H1 (cell line): Measurements from ENCODE around the gene BMI1. TPM values are rescaled to one million over a fixed set of nuclear protein-coding genes. Genes with fewer than 3 reads are reported as not detected.

ENCODE experiments used
- CTCF ChIA-PET: fragments of 300-600 bp; sonication (Branson Sonifier 250); formaldehyde crosslinking; loops from one replicate; lab custom pipeline; 2021; ENCODE audit not compliant: partially characterized antibody; lab: Charles Lee
- POLR2A ChIA-PET: fragments of 300-600 bp; sonication (Branson Sonifier 250); formaldehyde crosslinking; loops from one replicate; lab custom pipeline; 2021; ENCODE audit warnings: inconsistent platforms; ENCODE audit not compliant: partially characterized antibody; lab: Charles Lee
- DNase-seq, 2 experiments: peaks; one replicate each; pipeline versions ENCODE4 v3.0.0 to v3.0.0-alpha.2; 2010 to 2022; ENCODE audit warnings: low spot score in 2 of 2, low read depth in 1 of 2, mixed read lengths in 1 of 2
- FAIRE-seq: peaks from 2 replicates; lab custom pipeline; 2011; peaks lifted over from hg19 to GRCh38; lab: Jason Lieb, UNC
- H2AFZ ChIP-seq: 2 replicates; pipeline ENCODE4 v1.8.1; 2012; ENCODE audit warnings: low read length, inconsistent platforms
- H2AK5ac ChIP-seq: 2 replicates; pipeline ENCODE4 v1.6.1; 2013; ENCODE audit warnings: low read depth, low read length
- H2BK120ac ChIP-seq: replicated peaks from 2 replicates; pipeline ENCODE3; 2013; ENCODE audit warnings: low read depth, low read length, inconsistent platforms
- H2BK12ac ChIP-seq: 2 replicates; pipeline ENCODE4 v1.6.1; 2013; ENCODE audit warnings: low read depth, low read length
- H2BK15ac ChIP-seq: 2 replicates; pipeline ENCODE4 v1.6.1; 2013; ENCODE audit warnings: low read length
- H2BK20ac ChIP-seq: 2 replicates; pipeline ENCODE4 v1.6.1; 2013; ENCODE audit warnings: low read length
- H2BK5ac ChIP-seq: 2 replicates; pipeline ENCODE4 v1.6.1; 2013; ENCODE audit warnings: low read depth, low read length
- H3K14ac ChIP-seq: 2 replicates; pipeline ENCODE4 v1.6.1; 2013; ENCODE audit warnings: inconsistent platforms; ENCODE audit not compliant: insufficient read length
- H3K18ac ChIP-seq: 2 replicates; pipeline ENCODE4 v1.6.1; 2013; ENCODE audit warnings: low read length; ENCODE audit errors: extremely low read depth
- H3K23ac ChIP-seq: 2 replicates; pipeline ENCODE4 v1.6.1; 2013; ENCODE audit warnings: inconsistent platforms; ENCODE audit not compliant: insufficient read length
- H3K23me2 ChIP-seq: 2 replicates; pipeline ENCODE4 v1.6.1; 2013; ENCODE audit warnings: low read depth, low read length
- H3K27ac ChIP-seq: 2 replicates; pipeline ENCODE4 v1.6.1; 2011; ENCODE audit warnings: low read depth, low read length, inconsistent platforms
- H3K27me3 ChIP-seq, 4 experiments: replicated peaks in 1 of 4; 1 replicate in 1 of 4; 2 replicates in 3 of 4; pipeline versions ENCODE4 v1.6.1 to v1.8.1; 2011 to 2013; ENCODE audit warnings: low read length in 3 of 4, mild to moderate bottlenecking in 3 of 4, inconsistent platforms in 2 of 4, mixed read lengths in 2 of 4, moderate library complexity in 1 of 4; ENCODE audit not compliant: control insufficient read depth in 3 of 4, insufficient read depth in 3 of 4; ENCODE audit errors: extremely low read depth in 1 of 4
- H3K36me3 ChIP-seq, 4 experiments: 2 replicates each; pipeline versions ENCODE4 v1.6.1 to v1.8.1; 2011 to 2013; ENCODE audit warnings: mild to moderate bottlenecking in 4 of 4, low read length in 3 of 4, moderate library complexity in 2 of 4, control low read depth in 1 of 4, inconsistent platforms in 1 of 4; ENCODE audit not compliant: insufficient read depth in 4 of 4, control insufficient read depth in 2 of 4
- H3K4ac ChIP-seq: replicated peaks from 2 replicates; pipeline ENCODE3; 2013; ENCODE audit warnings: low read length, low read depth, mixed read lengths, inconsistent platforms; ENCODE audit not compliant: insufficient read length
- H3K4me1 ChIP-seq, 4 experiments: replicated peaks in 1 of 4; 1 replicate in 1 of 4; 2 replicates in 3 of 4; pipeline versions ENCODE4 v1.6.1 to v1.8.1; 2011 to 2013; ENCODE audit warnings: low read length in 3 of 4, inconsistent platforms in 2 of 4, mixed read lengths in 1 of 4; ENCODE audit not compliant: insufficient read depth in 4 of 4, control insufficient read depth in 3 of 4
- H3K4me2 ChIP-seq, 2 experiments: 2 replicates each; pipeline versions ENCODE4 v1.6.1 to v1.8.1; 2011 to 2013; ENCODE audit warnings: low read depth in 2 of 2, low read length in 2 of 2, control low read depth in 1 of 2, inconsistent platforms in 1 of 2, mild to moderate bottlenecking in 1 of 2; ENCODE audit not compliant: insufficient read depth in 1 of 2
- H3K4me3 ChIP-seq, 4 experiments: fragments of 200-600, 300-600 bp in 1 of 4; sonication (generic), shearing (Covaris generic), sonication (Bioruptor Twin) in 1 of 4; 2 replicates each; pipeline versions ENCODE4 v1.5.1 to v1.8.1; 2011 to 2016; ENCODE audit warnings: low read length in 4 of 4, low read depth in 3 of 4, control low read depth in 2 of 4, inconsistent platforms in 2 of 4, mild to moderate bottlenecking in 2 of 4, mixed read lengths in 1 of 4, moderate library complexity in 1 of 4; ENCODE audit not compliant: insufficient read depth in 2 of 4; ENCODE audit errors: extremely low read depth in 1 of 4
- H3K56ac ChIP-seq: replicated peaks from 2 replicates; pipeline ENCODE3; 2013; ENCODE audit warnings: low read depth, mild to moderate bottlenecking, mixed read lengths, low read length, inconsistent platforms; ENCODE audit not compliant: insufficient read length
- H3K79me1 ChIP-seq: 2 replicates; pipeline ENCODE4 v1.6.1; 2013; ENCODE audit warnings: low read depth, low read length, control low read depth
- H3K79me2 ChIP-seq, 2 experiments: 2 replicates each; pipeline versions ENCODE4 v1.6.1 to v1.8.1; 2012 to 2013; ENCODE audit warnings: low read length in 2 of 2, mild to moderate bottlenecking in 2 of 2, inconsistent platforms in 1 of 2; ENCODE audit not compliant: insufficient read depth in 2 of 2, control insufficient read depth in 1 of 2
- H3K9ac ChIP-seq, 4 experiments: replicated peaks in 1 of 4; 1 replicate in 1 of 4; 2 replicates in 3 of 4; pipeline versions ENCODE4 v1.6.1 to v1.8.1; 2011 to 2013; ENCODE audit warnings: low read depth in 3 of 4, low read length in 3 of 4, control low read depth in 2 of 4, mild to moderate bottlenecking in 2 of 4, moderate library complexity in 2 of 4, inconsistent platforms in 1 of 4; ENCODE audit errors: extremely low read depth in 1 of 4
- H3K9me3 ChIP-seq, 2 experiments: 2 replicates each; pipeline versions ENCODE4 v1.6.1 to v1.8.1; 2012 to 2013; ENCODE audit warnings: mild to moderate bottlenecking in 2 of 2, moderate library complexity in 2 of 2, control low read depth in 1 of 2, inconsistent platforms in 1 of 2, low read depth in 1 of 2, low read length in 1 of 2, mixed read lengths in 1 of 2; ENCODE audit not compliant: insufficient read depth in 2 of 2
- H4K20me1 ChIP-seq, 2 experiments: replicated peaks in 1 of 2; 2 replicates each; pipeline versions ENCODE3 to v1.8.1; 2011 to 2013; ENCODE audit warnings: inconsistent platforms in 2 of 2, low read length in 2 of 2, mild to moderate bottlenecking in 1 of 2; ENCODE audit not compliant: insufficient read depth in 2 of 2, control insufficient read depth in 1 of 2
- H4K5ac ChIP-seq: 2 replicates; pipeline ENCODE4 v1.6.1; 2013; ENCODE audit warnings: low read length, low read depth, mixed read lengths, inconsistent platforms; ENCODE audit not compliant: insufficient read length
- H4K8ac ChIP-seq: 2 replicates; pipeline ENCODE4 v1.8.0; 2013; ENCODE audit warnings: mild to moderate bottlenecking, moderate library complexity, low read length, inconsistent platforms; ENCODE audit not compliant: insufficient read depth; ENCODE audit errors: extremely low read depth
- H4K91ac ChIP-seq: replicated peaks from 2 replicates; pipeline ENCODE3; 2013; ENCODE audit warnings: low read length, mixed read lengths, inconsistent platforms; ENCODE audit not compliant: insufficient read length
- CBX5 ChIP-seq: fragments of 300-800, 300-1000 bp; sonication (generic); IDR thresholded peaks from 2 replicates; pipeline ENCODE4 v1.7.1; 2016; ENCODE audit warnings: antibody characterized with exemption, low read length, low read depth
- CHD1 ChIP-seq: IDR thresholded peaks from 2 replicates; pipeline ENCODE4 v1.6.1; 2012; ENCODE audit warnings: low read depth, low read length, improper control_type of control experiment
- CREB1 ChIP-seq: IDR thresholded peaks from 2 replicates; pipeline ENCODE4 v1.6.1; 2012; ENCODE audit warnings: inconsistent platforms
- CTBP2 ChIP-seq: IDR thresholded peaks from 2 replicates; pipeline ENCODE4 v1.7.0; 2011; ENCODE audit warnings: borderline replicate concordance, mild to moderate bottlenecking, moderate library complexity, mixed read lengths, low read length; ENCODE audit not compliant: insufficient read depth, insufficient read length
- MAFK ChIP-seq: IDR thresholded peaks from 2 replicates; pipeline ENCODE4 v1.6.1; 2012; ENCODE audit warnings: low read depth, mild to moderate bottlenecking, improper control_type of control experiment, low read length
- POLR2A ChIP-seq, 2 experiments: IDR thresholded peaks; 1 replicate in 1 of 2; 2 replicates in 1 of 2; pipeline ENCODE4 v1.6.1; 2011; ENCODE audit warnings: low read depth in 2 of 2, low read length in 2 of 2, mild to moderate bottlenecking in 2 of 2; ENCODE audit errors: control extremely low read depth in 1 of 2
- SAP30 ChIP-seq: fragments of 300-600 bp; sonication (generic); IDR thresholded peaks from 2 replicates; pipeline ENCODE4 v1.7.1; 2012; ENCODE audit warnings: low read length, moderate library complexity, mild to moderate bottlenecking, inconsistent platforms; ENCODE audit not compliant: insufficient read depth, insufficient replicate concordance
- SIRT6 ChIP-seq: IDR thresholded peaks from one replicate; pipeline ENCODE4 v1.7.1; 2012; ENCODE audit warnings: low read length, inconsistent platforms
- TAF1 ChIP-seq: IDR thresholded peaks from 2 replicates; pipeline ENCODE4 v1.6.1; 2011; ENCODE audit warnings: mild to moderate bottlenecking, low read depth, low read length
- WGBS, 2 experiments: shearing (Covaris generic) in 1 of 2; methylation state at CpG; one replicate each; pipeline versions ENCODE4 v1.1.6 to v1.1.7; 2013 to 2015; ENCODE audit warnings: low lambda C conversion rate in 2 of 2, mixed read lengths in 2 of 2, inconsistent platforms in 1 of 2, low coverage in 1 of 2, missing lambda C conversion rate in 1 of 2; ENCODE audit not compliant: insufficient replicate concordance in 2 of 2, insufficient coverage in 1 of 2, insufficient read length in 1 of 2; ENCODE audit errors: extremely low coverage in 1 of 2, missing lambda C conversion rate in 1 of 2; 5-methylcytosine and 5-hydroxymethylcytosine counted together
- polyA plus RNA-seq, 7 experiments: library from polyadenylated mRNA; depleted of rRNA in 3 of 7; stranded (reverse) in 5 of 7; unstranded in 2 of 7; fragments of >200 nt in 5 of 7; fragments of 200-250 nt in 2 of 7; gene quantifications; 1 replicate in 5 of 7; 2 replicates in 1 of 7; 4 replicates in 1 of 7; pipeline versions ENCODE4 v1.2.1 to v1.2.3, GENCODE V29; 2011 to 2013; ENCODE audit warnings: missing spikeins in 2 of 7, mixed read lengths in 2 of 7
- total RNA-seq: library from RNA; stranded (reverse); fragmentation: NEBNext Ultra II Directional; extraction: Animal tissue kit (Norgen Biotek cat#: 25700); gene quantifications from 2 replicates; pipeline ENCODE4 v1.2.1, GENCODE V29; 2021
- TF ChIP-seq, protein P1 (sequence below): IDR thresholded peaks from 2 replicates; pipeline ENCODE4 v1.6.1; 2012; ENCODE audit warnings: inconsistent platforms

The BMI1 gene
- total and polyA plus RNA-seq, 2 of the 8 experiments (the other 6 are each of a cell fraction or from before 2014, with no cell fraction given), result 2.8 to 10.7 TPM

DNA sequence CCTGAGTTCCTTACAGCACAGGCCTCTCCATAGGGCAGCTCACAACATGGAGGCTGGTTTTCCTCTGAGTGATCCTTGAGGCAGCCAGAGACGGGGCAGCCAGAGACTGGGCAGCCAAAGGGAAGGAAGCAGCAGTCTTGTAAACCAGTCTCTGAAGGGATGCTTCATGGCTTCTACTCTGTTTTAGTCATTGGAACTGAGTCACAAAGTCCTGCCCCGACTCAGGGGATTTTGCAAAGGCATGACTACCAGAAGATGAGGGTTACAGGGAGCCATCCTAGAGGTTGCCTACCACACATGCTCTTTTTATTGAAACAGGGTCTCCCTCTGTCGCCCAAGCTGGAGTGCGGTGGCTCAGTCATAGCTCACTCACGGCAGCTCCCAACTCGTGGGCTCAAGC is 49.1 kb upstream of the BMI1 start:
- no peak overlapping the region for H2BK120ac ChIP-seq
- no peak overlapping the region for H2BK15ac ChIP-seq
- no peaks in the 10 kb centered on the region for H3K36me3 ChIP-seq
- no peaks in the 10 kb centered on the region for H3K79me2 ChIP-seq
- no peak overlapping the region for H3K23ac ChIP-seq
- H3K4me2 ChIP-seq, result no peak overlapping the region
- H2BK12ac ChIP-seq, result no peak overlapping the region
- H3K9ac ChIP-seq, result no peak overlapping the region
- no peaks in the 10 kb centered on the region for H3K4me1 ChIP-seq
- CTCF ChIA-PET, result interaction anchor here (0.7 to 0.9 kb wide), 2 partner anchors 242 to 278 kb away, joined by 3 read pairs; no protein-coding TSS in a partner anchor
- no peak overlapping the region for H2AK5ac ChIP-seq
- peak overlapping the region; percentile 76 for H2AFZ ChIP-seq
- H3K9me3 ChIP-seq, result no peaks in the 10 kb centered on the region
- TF ChIP-seq MAFK, result no peak
- TF ChIP-seq CHD1, result no peak
- no peak for TF ChIP-seq TAF1
- no peak for TF ChIP-seq SAP30
- TF ChIP-seq, protein P1, sequence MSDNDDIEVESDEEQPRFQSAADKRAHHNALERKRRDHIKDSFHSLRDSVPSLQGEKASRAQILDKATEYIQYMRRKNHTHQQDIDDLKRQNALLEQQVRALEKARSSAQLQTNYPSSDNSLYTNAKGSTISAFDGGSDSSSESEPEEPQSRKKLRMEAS, result no peak
- no peak for TF ChIP-seq CTBP2
- TF ChIP-seq POLR2A (IDR thresholded peaks at IDR 0.05; ENCODE audit: control extremely low read depth in 1 of 2, low read depth in 2 of 2, low read length in 2 of 2), result no peak
- TF ChIP-seq CBX5, result no peak
- no peak for TF ChIP-seq CREB1
- TF ChIP-seq SIRT6, result no peak
- POLR2A ChIA-PET, result no interaction called here
- no peak for FAIRE-seq
- 88% methylated on average over 6 of the region's 6 CpGs; no CpG with 5 or more reads in 1 of the 2 experiments for WGBS, 2 experiments
- no peaks in the 10 kb centered on the region for H3K79me1 ChIP-seq
- no peak overlapping the region for H4K5ac ChIP-seq
- no peak overlapping the region for H3K4me3 ChIP-seq
- H3K23me2 ChIP-seq, result no peaks in the 10 kb centered on the region
- H3K14ac ChIP-seq, result no peak overlapping the region
- H3K27me3 ChIP-seq, result no peaks in the 10 kb centered on the region; a peak in 3 of 7 replicates
- H3K18ac ChIP-seq, result no peak overlapping the region
- no peak overlapping the region for H2BK20ac ChIP-seq
- H3K27ac ChIP-seq, result no peak overlapping the region
- H2BK5ac ChIP-seq, result no peak overlapping the region
- no peak overlapping the region for H3K4ac ChIP-seq
- no peak overlapping the region for H4K91ac ChIP-seq
- DNase-seq, result no peak
- no peak overlapping the region for H3K56ac ChIP-seq
- H4K20me1 ChIP-seq, result no peaks in the 10 kb centered on the region
- H4K8ac ChIP-seq, result no peak overlapping the region
